KG1 (cell line): Measurements from ENCODE around the gene CSNK2A3.
"Not testable (repeated sequence)": the region's sequence is repeated elsewhere in the genome, so short reads cannot be mapped to it uniquely, and the experiment has no call there.

Experiments used
- DNase-seq: peaks from one replicate; lab custom pipeline; 2025; lab: John Stamatoyannopoulos, UW

Gene CSNK2A3

DNA sequence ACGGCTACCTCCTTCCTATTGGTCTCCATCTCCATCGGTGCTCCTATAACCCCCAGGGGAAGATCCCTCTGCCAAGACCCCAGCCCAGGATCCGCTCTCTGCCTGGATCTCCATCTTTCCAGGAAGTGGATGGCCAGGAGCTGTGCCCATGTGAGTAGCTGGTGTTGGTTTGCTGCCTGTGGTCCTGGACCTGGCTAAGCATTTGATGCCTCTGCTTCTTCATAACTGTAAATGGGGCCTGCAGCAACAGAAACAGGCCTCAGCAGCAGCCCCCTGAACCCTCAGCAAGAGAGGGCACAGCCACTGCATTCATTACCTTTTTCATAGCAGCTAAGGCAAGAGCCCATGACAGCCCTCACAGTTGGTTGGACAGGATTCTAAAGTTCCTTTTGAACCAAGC, 26.6 kb upstream of the CSNK2A3 start:
- DNase-seq, result no peak

- no peak for DNase-seq
Observed at GRCh38 chr11:11378184-11378940, 25.3 kb upstream of the CSNK2A3 start.

DNA sequence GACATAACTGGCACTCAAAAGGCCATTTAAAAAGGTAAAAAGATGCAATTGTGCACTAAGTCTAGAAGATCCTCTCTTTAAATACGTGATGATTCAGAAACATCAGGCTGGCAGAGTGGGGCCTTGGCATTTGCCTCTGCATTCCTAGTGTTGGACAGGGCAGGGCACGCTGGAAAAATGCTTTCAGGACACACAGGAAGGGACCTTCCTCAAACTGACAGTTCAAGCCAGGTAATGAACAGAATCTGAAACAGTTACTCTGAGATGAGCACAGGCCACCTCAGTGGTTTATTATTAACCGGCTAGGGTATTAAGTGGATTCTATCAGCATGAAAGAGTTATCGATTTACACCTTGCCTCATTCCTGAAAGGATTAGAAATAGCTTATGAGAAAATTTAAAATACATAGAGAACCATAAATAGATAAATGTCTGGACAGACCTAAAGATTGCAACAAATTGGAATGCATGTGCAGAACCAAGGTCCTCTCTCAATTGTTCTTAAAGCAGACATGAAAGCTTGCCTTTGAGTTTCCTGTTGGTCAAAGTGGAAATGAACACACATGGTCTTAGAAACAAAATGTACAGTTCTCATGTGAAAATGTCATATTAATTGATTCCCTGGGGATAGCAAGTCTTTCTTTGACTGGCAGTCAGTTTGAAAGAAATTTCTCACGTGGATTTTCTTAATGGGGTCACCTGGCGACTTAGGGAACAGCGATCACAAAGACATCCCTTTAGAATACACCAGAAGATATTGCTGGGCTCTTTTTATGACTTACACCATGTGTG, 21.5 kb upstream of the CSNK2A3 start:
- DNase-seq, result no peak

GRCh38 chr11:11373934-11374333, 20.9 kb upstream of the CSNK2A3 start:
- no peak for DNase-seq

DNA sequence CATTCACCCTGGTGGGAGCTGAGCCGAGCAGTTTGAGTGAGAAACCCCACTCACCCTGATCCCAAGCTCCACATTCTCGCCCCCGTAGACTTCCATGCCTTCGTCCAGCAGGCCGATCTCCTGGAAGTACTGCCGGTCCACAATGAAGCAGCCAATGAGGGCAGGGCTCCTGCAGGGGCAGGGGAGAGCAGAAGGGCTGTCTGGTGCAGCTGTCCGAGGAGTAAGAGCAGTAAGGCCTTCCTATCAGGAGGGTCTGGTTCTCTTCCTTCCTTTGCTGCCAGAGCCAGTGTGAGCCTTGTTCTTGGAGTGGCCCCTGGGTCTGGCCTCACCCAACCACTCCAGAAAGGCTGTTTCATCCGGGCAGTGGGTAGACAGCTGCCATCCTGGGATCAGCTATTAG, 19.4 kb upstream of the CSNK2A3 start:
- no peak for DNase-seq

- DNase-seq, result no peak
Observed at GRCh38 chr11:11370962-11371303, 17.9 kb upstream of the CSNK2A3 start.

- no peak for DNase-seq
Observed at GRCh38 chr11:11370255-11370961, 17.4 kb upstream of the CSNK2A3 start.

GRCh38 chr11:11366793-11367192, 13.7 kb upstream of the CSNK2A3 start:
- DNase-seq, result no peak

DNA sequence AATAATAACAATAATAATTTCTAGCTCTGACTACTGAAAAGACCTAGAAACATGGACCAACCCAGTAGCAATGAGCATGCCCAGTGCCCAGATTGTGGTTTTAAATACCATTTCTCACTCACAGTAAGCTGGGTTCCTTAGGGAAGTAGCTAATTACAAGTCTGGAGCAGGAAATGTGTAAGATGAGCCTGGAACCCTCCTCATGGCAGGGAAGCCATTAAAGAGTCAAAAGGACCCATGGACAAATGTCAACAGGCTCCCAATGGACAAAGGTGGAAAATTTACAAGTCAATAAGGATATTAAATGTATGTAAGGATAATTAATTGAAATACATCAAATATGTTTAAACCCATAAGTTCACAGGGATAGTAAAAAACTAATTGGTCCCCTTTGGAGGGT, 10.6 kb upstream of the CSNK2A3 start:
- DNase-seq, result no peak

- DNase-seq, result no peak
Observed at GRCh38 chr11:11359611-11360010, 6.6 kb upstream of the CSNK2A3 start.

- DNase-seq, result no peak
Observed at GRCh38 chr11:11356842-11357241, 3.8 kb upstream of the CSNK2A3 start.

DNA sequence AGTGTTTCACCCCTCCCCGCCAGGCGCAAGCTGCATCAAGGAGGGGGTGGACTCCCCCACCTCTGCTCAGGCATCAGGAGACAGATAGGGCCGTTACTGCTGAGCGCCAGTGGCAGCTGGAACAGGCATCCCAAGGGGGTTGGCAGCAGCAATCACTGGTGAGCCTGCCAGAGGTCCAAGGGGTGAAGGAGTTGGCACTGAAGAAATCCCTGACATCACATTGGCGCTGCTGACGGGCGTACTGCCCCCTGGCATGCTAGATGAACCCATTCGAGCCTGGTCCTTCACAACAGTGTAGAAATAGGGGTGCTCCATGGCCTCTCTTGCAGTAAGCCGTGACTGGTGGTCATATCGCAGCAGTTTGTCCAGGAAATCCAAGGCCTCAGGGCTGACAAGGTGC, 1.2 kb downstream of the CSNK2A3 start:
- DNase-seq, result not testable (repeated sequence)

DNA sequence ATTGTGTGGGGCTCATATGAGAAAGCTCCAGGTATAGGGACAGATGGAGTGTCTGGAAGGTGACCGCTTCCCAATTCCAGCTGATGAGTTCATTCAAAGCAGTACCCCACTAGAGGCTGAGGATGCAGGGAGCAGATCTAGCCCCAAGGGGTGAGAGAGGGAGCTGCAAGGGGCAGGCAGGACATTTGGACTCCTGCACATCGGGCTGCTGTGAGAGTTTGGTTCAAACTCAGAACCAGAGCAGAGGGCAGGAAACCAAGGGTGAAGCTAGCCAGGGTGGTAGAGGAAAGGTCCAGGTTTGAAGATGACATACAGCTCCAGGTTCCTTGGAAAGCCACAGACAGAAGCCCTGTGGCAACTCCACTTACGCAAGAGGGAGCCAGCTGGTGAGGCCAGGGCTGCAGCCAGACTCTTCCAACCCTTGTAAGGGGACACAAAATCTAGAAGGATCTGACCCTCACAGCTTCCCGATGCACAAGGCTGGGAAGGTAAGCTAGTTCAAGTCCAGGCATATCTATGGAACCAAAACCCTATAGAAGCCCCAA, 1.9 kb downstream of the CSNK2A3 start:
- no peak for DNase-seq

- DNase-seq, result no peak
Observed at GRCh38 chr11:11349870-11350337, 3.1 kb downstream of the CSNK2A3 start.

DNA sequence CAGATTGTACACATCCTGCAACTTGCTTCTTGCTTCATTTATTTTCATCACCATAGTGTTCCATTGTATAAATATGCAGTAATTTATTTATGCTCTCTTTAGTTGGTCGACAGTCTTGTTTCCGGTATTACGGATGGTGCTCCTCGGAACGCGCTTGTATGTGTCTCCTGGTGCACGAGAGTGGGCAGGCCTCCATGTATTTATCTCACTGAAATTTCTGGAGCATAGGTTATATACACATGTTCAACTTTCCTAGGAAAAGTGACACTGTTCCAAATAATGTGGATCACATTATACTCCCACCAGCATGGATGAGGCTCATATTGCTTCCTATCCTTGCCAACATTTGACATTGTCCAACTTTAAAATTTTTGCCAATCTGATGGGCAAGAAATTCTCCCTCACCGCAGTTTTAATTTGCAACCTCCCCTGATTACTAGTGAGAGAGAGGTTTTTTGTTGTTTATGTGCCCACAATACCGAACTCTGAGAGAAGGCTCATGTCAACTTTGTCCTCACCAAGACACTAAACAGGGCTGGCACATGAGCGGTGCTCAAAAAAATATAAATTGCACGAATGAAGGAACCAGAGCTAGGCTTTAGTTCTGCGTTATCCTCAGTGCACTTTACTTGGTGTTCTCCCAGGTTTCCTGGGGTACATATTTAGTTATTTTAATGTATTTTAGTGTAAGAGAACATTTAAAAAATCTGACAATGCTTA, 3.8 kb downstream of the CSNK2A3 start:
- DNase-seq, result no peak

DNA sequence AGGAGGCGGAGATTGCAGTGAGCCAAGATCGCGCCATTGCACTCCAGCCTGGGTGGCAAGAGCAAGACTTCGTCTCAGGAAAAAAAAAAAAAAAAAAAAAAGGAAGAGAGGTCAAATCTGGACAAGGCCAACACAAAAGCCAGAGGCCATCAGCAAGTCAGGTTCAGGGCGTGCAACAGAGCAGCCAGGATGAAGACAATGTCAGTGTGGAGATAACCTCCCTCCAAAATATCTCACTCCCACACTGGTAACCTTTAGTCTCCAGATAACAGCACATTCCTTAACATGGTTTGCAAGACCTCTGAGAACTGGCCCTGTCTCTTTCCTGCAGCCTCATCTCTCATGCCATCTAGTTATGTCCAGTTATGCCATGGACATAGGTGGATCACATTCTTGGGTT, 4.7 kb downstream of the CSNK2A3 start:
- DNase-seq, result no peak

DNA sequence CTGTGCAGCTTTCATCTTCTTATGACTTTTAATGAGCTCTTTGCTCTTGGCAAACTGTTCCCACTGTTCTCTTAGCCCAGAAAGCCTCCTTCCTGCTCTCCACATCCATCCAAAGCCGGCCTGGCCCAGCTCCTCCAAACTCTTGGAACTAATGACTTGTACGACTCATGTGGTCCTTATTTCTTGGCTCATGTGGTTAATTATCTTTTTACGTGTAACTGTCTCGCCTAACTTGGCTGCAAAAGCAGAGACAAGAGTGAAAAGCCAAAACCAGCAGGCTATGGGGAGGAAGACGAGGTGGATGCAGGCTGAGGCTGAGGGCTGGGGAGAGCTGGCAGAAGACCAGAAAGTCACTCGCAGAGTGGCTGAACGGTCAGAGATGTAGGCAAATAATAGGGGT, 5.5 kb downstream of the CSNK2A3 start:
- no peak for DNase-seq

- no peak for DNase-seq
Observed at GRCh38 chr11:11346303-11346702, 6.7 kb downstream of the CSNK2A3 start.

DNA sequence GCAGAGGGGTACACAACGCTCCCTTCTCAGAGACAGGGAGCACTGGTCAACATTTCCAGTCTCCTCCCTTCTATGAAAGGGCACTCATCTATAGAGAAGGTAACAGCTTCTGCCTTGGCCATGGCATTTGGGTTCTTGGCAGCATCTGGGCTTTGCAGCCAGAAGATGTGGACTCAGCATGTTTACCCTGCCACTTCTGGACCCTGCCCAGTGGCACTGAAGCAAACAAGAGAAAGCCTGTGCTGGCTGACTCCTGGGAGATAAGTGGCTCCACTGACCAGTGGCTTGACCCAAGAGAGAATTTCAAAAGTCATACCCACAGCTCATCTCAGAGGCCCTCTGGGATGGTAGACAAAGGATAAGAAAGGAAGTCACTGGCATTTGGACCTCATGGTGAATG, 8.0 kb downstream of the CSNK2A3 start:
- no peak for DNase-seq

DNA sequence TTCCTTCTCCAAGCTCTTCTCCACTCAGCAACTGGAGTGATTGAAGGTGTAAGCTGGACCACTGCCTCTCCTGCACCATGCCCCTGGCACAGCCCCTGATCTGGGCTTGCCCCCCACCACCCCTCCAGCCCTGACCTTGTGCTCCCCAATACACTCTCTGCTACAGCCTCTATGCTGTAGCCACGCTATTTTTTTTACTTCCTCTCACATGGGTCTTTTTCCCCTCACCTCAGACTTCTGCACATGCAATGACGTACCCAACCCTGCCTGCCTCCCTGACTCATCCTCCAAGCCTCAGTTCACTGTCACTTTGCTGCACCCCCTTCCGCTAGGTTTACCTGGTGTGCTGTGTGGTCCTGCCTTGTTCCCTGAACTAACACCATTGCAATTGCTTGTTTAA, 9.0 kb downstream of the CSNK2A3 start:
- no peak for DNase-seq

GRCh38 chr11:11338304-11338703, 14.7 kb downstream of the CSNK2A3 start:
- DNase-seq, result no peak

DNA sequence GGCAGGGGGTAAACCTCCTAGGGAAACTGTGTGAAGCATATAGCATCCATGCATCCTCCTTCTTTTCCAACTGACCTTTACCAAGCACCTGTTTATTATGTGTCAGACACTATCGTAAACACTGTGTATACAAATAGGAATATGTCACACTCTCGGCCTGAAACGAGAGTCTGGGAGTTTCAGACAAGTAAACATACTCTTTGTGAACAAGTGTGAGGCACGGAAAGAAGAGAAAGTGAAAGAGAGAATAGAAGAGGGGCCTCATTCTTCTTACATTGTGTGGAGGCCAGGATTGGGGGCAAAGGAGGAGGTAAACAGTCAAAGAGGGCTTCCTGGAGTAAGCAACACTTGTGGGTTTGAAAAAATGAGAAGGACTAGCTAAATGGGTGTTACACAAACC, 16.4 kb downstream of the CSNK2A3 start:
- no peak for DNase-seq
